ENCODE results near the gene SLCO4A1. TPM values are rescaled to one million over a fixed set of nuclear protein-coding genes. Genes with fewer than 3 reads are reported as not detected.

The SLCO4A1 gene
- total RNA-seq, 1 donor from 2014 or later = 3.6 TPM

- peaks cover 56% of the 10 kb centered on the region for H3K27me3 Mint-ChIP-seq
- no peak overlapping the region for H3K27ac Mint-ChIP-seq
These were observed 7.9 kb upstream of the SLCO4A1 start for GRCh38 chr20:62634330-62634967.

GRCh38 chr20:62635232-62635631 is 7.1 kb upstream of the SLCO4A1 start:
- TF ChIP-seq CTCF (IDR thresholded peaks at IDR 0.05; ENCODE audit: unreplicated experiment) = no peak
- Mint-ChIP-seq H3K9me3 (ENCODE audit: low read depth) (no peaks in the 10 kb centered on the region), H3K36me3 (ENCODE audit: insufficient read depth) (no peaks in the 10 kb centered on the region), H3K4me1 (ENCODE audit: low read depth) (peaks cover 6% of the 10 kb centered on the region), H3K27ac (no peak overlapping the region), H3K27me3 (peaks cover 61% of the 10 kb centered on the region), H3K4me3 (ENCODE audit: low read depth) (no peak overlapping the region)
- no peak for DNase-seq (ENCODE audit: low spot score, unreplicated experiment)

More at GRCh38 chr20:62634330-62634967, 7.9 kb upstream of the SLCO4A1 start:
- no peaks in the 10 kb centered on the region for H3K36me3 Mint-ChIP-seq (ENCODE audit: insufficient read depth)
- H3K4me3 Mint-ChIP-seq (ENCODE audit: low read depth) = no peak overlapping the region
- H3K4me1 Mint-ChIP-seq (ENCODE audit: low read depth) = peaks cover 4% of the 10 kb centered on the region
- H3K9me3 Mint-ChIP-seq (ENCODE audit: low read depth) = no peaks in the 10 kb centered on the region
- no peak for DNase-seq (ENCODE audit: low spot score, unreplicated experiment)
- TF ChIP-seq CTCF (IDR thresholded peaks at IDR 0.05; ENCODE audit: unreplicated experiment) = no peak

- no peaks in the 10 kb centered on the region for H3K9me3 Mint-ChIP-seq (ENCODE audit: low read depth)
- H3K27ac Mint-ChIP-seq = no peak overlapping the region
- H3K4me3 Mint-ChIP-seq (ENCODE audit: low read depth) = no peak overlapping the region
- H3K27me3 Mint-ChIP-seq = peaks cover 66% of the 10 kb centered on the region
- DNase-seq (ENCODE audit: low spot score, unreplicated experiment) = no peak
- no peaks in the 10 kb centered on the region for H3K36me3 Mint-ChIP-seq (ENCODE audit: insufficient read depth)
- H3K4me1 Mint-ChIP-seq (ENCODE audit: low read depth) = peaks cover 6% of the 10 kb centered on the region
- TF ChIP-seq CTCF (IDR thresholded peaks at IDR 0.05; ENCODE audit: unreplicated experiment) = no peak
These were observed 6.5 kb upstream of the SLCO4A1 start for GRCh38 chr20:62635852-62636251.

GRCh38 chr20:62636446-62636845 is 5.9 kb upstream of the SLCO4A1 start:
- no peak for TF ChIP-seq CTCF (IDR thresholded peaks at IDR 0.05; ENCODE audit: unreplicated experiment)
- Mint-ChIP-seq H3K4me3 (ENCODE audit: low read depth) (no peak overlapping the region), H3K36me3 (ENCODE audit: insufficient read depth) (no peaks in the 10 kb centered on the region), H3K27me3 (peaks cover 72% of the 10 kb centered on the region), H3K9me3 (ENCODE audit: low read depth) (no peaks in the 10 kb centered on the region), H3K4me1 (ENCODE audit: low read depth) (peaks cover 6% of the 10 kb centered on the region), H3K27ac (no peak overlapping the region)
- DNase-seq (ENCODE audit: low spot score, unreplicated experiment) = no peak

GRCh38 chr20:62637110-62637509 is 5.2 kb upstream of the SLCO4A1 start:
- peaks cover 7% of the 10 kb centered on the region for H3K4me1 Mint-ChIP-seq (ENCODE audit: low read depth)
- peaks cover 71% of the 10 kb centered on the region for H3K27me3 Mint-ChIP-seq
- no peaks in the 10 kb centered on the region for H3K9me3 Mint-ChIP-seq (ENCODE audit: low read depth)
- DNase-seq (ENCODE audit: low spot score, unreplicated experiment) = no peak
- H3K36me3 Mint-ChIP-seq (ENCODE audit: insufficient read depth) = no peaks in the 10 kb centered on the region
- H3K27ac Mint-ChIP-seq = no peak overlapping the region
- TF ChIP-seq CTCF (IDR thresholded peaks at IDR 0.05; ENCODE audit: unreplicated experiment) = no peak
- no peak overlapping the region for H3K4me3 Mint-ChIP-seq (ENCODE audit: low read depth)
